ENCODE data around the gene CKS2.

DNA sequence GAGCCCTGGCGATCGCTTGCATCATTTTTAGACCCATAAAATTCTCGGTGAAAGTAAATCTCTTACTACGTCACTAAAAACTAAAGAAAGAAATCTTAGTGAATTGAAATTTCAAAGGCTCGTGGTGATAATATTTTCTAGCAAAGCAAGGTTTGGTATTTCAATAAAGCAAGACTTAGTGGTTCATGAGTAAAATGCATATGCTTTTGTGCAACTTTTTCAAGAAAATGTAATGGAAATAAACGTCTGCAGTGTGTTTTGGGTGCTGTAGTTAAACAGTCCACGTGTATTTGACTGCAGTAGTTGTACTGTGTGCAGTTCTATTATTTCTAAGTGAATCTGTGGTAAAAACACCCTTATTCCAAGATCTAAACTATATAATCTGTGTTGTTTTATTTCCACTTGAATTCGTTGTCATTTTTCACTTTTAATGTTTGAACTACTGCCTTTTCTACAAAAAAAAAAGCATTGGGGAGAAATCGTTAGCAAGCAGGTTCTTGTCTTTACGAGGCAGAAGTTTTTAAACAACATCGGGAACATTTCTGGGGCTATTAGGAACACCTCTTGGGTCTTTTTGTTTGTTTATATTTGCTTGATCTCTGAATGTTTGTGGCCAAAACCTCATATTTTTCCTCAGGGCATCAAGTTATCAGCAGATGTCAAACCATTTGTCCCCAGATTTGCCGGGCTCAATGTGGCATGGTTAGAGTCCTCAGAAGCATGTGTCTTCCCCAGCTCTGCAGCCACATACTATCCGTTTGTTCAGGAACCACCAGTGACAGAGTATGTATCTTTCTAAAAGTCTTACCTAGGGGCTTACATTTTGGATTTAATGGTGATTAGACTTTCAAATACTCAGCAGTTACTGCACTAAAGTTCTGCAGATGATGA, 8.3 kb downstream of the CKS2 start:
- TF ChIP-seq, protein P1, sequence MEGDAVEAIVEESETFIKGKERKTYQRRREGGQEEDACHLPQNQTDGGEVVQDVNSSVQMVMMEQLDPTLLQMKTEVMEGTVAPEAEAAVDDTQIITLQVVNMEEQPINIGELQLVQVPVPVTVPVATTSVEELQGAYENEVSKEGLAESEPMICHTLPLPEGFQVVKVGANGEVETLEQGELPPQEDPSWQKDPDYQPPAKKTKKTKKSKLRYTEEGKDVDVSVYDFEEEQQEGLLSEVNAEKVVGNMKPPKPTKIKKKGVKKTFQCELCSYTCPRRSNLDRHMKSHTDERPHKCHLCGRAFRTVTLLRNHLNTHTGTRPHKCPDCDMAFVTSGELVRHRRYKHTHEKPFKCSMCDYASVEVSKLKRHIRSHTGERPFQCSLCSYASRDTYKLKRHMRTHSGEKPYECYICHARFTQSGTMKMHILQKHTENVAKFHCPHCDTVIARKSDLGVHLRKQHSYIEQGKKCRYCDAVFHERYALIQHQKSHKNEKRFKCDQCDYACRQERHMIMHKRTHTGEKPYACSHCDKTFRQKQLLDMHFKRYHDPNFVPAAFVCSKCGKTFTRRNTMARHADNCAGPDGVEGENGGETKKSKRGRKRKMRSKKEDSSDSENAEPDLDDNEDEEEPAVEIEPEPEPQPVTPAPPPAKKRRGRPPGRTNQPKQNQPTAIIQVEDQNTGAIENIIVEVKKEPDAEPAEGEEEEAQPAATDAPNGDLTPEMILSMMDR (conservative IDR thresholded peaks at IDR 0.05 in 1 of 2, IDR thresholded peaks at IDR 0.05 in 1 of 2; ENCODE audit: extremely low read depth in 1 of 2, insufficient read depth in 1 of 2, low read depth in 1 of 2, low read length in 2 of 2): no peak
- TF ChIP-seq EZH2 (IDR thresholded peaks at IDR 0.05; ENCODE audit: borderline replicate concordance, low read length): no peak

All from mammary epithelial cell (primary cell).